ENCODE measurements around the gene MAN2A2.

MAN2A2 gene

GRCh38 chr15:90946538-90946937 is 43.4 kb downstream of the MAN2A2 start:
- no peak for DNase-seq (ENCODE audit: low spot score)

- no peak for DNase-seq (ENCODE audit: low spot score)
Measured at GRCh38 chr15:90946941-90947576, 44.0 kb downstream of the MAN2A2 start.

DNA sequence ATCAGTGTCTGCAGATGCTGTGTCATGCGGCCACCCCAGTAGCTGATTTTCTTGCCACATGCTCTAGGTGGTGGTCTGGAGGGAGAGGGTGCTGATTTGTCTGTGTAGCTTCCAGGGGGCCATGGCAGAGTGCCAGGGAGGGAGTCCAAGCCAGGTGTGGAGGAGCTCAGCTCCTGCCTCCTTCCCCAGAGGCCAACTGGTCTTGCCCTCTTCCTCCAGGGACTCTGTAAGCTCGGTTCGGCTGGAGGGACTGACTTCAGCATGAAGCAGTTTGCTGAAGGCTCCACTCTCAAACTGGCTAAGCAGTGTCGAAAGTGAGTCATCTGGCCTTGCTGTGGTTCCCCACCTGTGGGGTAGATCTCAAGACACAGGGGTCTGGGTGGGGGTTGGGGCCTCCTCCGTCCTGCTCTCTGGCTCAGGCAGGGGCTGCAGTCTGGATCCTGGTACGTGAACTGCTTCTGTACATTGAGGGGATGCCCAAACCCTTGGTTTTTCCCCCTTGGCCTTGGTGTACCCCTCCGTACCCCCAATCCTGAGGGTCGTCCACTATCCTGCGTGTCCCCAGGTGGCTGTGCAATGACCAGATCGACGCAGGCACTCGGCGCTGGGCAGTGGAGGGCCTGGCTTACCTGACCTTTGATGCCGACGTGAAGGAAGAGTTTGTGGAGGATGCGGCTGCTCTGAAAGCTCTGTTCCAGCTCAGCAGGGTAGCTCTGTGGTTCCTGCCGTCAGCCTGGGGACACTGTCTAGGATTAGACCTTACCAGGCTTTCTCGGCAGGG is 44.7 kb downstream of the MAN2A2 start:
- DNase-seq (ENCODE audit: low spot score), result no peak

- DNase-seq (ENCODE audit: low spot score), result no peak
Measured at GRCh38 chr15:90948506-90948905, 45.4 kb downstream of the MAN2A2 start.

DNA sequence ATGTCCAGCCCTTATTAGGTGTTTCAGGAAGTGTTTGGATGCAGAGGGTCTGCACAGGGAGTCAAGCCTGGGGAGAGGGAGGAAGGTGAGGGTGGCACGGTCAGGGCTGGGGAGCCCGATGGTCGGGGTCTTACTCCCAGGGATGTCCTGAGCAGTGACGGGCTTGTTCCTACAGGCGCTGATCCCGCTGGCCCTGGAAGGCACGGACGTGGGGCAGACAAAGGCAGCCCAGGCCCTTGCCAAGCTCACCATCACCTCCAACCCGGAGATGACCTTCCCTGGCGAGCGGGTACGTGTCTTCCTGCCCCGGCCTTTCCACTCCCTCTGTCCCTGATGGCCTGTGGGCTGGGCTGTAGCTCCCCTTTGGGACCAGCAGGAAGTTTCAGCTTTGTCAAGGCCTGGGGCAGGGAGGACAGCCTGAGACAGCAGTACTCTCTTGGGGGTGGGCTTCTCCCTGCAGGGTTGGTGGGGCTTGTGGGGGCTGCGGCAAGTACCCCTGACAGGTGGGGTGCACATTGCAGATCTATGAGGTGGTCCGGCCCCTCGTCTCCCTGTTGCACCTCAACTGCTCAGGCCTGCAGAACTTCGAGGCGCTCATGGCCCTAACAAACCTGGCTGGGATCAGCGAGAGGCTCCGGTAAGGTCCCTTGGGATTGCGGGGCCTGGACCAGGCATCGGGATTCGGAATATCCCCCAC is 47.0 kb downstream of the MAN2A2 start:
- no peak for DNase-seq (ENCODE audit: low spot score)

- no peak for DNase-seq (ENCODE audit: low spot score)
Measured at GRCh38 chr15:90950676-90951075, 47.6 kb downstream of the MAN2A2 start.

- no peak for DNase-seq (ENCODE audit: low spot score)
Measured at GRCh38 chr15:90952901-90953677, 50.0 kb downstream of the MAN2A2 start.

GRCh38 chr15:90953947-90954711 is 51.0 kb downstream of the MAN2A2 start:
- DNase-seq (ENCODE audit: low spot score), result no peak

DNA sequence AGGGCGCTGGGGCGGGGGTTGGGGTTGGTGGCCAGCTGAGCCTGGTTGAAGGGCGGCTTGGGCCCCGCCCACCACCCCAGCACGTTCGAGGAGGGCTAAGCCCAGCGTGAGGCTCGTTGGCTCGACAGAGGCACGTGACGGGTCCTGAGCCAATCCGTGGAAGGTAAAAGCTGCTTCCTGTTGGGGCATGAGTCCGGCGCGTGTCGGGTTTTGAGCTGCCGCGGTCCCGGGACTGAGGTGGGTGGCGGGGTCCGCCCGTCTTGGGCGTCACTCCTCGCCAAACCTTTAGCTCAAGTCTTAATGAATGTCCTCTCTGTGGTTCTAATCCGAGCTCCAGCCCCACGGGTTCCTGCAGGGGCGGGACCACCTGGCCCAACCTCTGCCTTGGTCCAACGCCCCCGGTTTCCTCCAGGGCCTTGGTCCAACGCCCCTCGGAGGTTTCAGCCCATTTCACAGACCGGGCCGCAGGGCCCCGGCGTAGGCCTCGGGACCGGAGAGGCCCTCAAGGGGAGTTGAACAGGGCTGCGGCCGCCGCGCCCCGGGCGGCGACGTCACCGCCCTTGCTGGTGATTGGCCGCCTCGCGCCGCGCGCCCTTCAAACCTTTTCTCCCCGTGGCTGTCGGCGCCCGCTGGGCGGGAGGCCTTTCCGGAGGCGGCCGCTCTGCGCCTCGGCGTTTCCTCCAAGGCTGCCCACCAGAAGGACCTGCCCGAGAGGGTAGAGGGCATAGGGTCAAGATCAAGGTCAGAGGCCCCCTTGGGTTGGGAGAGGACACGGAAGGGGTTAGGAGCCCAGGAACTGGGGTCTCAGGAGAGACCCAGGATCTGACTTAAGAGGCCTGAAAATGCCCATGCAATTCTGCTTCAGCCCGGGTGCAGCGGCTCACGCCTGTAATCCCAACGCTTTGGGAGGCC is 51.9 kb downstream of the MAN2A2 start, which contains the start of gene RCCD1:
Gene RCCD1, plus strand, starts transcription at position 173 of the 912 bp plus-strand sequence. CDS start 1,851 bp downstream, outside the sequence.
- DNase-seq (ENCODE audit: low spot score), result peak; percentile 98

DNA sequence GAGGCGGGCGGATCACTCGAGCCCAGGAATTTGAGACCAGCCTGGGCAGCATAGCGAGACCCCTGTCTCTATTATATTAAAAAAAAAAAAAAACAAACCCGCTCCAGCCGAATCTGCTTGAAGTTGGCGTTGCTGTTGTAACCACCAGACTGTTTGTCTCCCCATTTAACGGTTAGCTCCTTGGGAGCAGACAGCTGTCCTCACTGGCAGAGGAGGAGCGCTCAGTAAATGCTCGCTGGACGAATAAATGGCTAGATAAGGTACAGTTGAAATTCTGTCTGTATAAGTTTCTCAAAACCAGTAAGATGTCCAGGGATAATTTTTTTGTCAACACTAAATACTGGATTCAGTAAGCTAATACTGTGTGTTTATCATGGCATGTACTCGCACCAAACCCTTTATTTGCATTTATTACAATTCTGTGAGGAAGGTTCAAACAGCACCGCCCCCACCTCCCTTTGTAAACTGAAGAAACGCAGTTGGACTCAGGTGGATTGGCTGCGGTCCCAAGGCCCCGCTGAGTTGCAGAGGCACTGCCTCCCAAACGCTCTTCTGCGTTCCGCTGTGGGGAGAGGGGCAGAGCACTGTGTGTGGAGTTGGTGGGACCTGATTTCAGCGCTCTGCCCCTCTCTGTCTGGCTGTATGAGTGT is 52.6 kb downstream of the MAN2A2 start:
- no peak for DNase-seq (ENCODE audit: low spot score)

DNA sequence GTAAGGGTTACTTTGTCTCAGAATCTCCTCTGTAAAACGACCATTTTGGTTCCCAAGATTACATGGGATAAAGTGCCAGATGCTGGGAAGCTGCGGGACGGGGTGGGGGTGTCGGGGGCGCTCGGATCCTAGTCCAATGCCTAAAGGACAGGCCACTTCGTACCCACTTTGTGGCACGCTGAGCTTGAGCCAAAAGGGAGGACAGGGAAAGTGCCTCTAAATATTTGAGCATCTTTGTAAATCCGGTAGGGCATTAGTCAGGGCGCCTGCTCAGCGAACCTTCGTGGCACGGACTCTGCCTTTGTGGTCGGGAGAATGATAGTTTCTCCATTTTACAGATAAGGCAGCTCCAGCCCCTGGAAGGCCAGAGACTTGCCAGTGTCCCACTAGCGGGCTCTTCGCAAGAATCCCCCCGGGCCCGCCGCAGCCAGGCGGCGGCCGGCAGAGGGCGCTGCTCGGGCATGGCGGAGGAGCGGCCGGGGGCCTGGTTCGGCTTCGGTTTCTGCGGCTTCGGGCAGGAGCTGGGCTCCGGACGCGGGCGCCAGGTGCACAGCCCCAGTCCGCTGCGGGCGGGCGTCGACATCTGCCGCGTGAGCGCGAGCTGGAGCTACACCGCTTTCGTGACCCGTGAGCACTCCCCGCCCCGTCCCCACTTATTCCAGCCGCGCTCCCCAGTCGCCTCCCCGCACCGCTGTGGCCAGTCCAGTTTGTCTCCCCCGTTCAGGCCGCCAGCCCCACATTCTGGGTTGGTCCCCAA is 53.4 kb downstream of the MAN2A2 start:
- peak; percentile 92 for DNase-seq (ENCODE audit: low spot score)

GRCh38 chr15:90957031-90957790 is 54.1 kb downstream of the MAN2A2 start:
- DNase-seq (ENCODE audit: low spot score), result peak; percentile 63

DNA sequence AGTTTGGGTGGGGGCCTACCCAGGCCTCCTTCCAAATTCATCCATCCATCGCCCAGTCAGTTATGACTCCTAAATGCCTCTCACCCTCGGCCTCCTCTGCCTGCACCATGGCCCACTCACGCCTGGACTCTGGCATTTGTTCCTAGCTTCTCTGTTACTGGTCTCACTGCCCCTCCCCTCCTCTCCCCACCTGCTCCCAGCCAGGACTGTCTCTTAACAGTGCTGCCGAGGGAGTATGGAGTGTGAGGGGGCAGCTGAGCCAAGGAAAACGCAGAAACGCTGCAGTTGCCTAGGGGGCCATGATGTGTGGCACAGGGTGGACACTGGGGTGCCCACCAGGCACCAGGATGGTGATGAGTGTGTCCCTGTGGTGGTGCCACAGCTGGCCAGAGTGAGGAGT is 54.7 kb downstream of the MAN2A2 start:
- no peak for DNase-seq (ENCODE audit: low spot score)

- no peak for DNase-seq (ENCODE audit: low spot score)
Measured at GRCh38 chr15:90959028-90959595, 56.0 kb downstream of the MAN2A2 start.

DNA sequence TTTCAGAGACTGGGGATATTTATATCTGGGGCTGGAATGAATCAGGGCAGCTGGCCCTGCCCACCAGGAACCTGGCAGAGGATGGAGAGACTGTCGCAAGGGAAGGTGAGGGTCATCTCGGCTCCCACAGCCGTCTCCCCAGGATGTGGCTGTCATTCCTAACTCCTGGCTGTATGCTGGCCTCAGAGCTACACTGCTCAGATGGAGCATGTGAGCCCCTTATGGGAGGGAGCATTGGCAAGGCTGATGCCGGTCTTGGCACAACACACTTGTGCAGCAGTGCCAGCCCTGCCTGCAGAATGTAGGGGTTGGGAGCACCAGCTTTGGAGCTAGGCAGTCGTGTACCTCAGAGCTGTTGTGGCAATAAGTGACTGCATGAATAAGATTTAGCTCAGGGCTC is 56.8 kb downstream of the MAN2A2 start:
- DNase-seq (ENCODE audit: low spot score), result no peak

DNA sequence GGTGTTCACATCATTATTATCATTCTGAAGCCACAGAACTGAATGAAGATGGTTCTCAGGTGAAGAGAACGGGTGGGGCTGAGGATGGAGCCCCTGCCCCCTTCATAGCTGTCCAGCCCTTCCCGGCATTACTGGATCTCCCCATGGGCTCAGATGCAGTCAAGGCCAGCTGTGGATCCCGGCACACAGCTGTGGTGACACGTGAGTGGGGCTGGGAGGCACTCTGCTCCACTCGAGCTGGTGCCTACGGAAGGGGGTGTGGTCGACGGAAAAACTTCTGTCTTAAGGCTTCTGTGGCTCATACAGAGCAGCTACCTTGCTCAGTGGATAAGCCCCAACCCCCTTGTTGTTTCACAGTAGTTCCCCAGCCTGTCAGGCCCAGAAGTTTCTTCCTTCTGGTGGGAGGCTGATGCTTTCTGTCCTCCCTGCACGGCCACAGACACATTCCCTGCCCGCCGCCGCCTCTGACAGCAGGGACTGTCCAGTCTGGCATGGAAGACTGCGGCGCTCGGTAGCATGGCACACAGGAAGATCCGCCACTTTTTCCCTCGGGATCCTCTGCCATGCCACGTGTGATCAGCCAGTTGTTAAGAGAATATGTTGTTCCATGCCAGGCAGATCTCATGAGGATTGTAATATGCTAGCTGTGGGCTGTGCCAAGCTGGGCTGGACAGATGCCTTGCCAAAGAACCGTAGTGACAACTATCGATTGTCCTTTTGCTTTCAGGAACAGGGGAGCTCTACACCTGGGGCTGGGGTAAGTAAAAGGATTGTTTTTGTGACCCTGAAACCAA is 57.4 kb downstream of the MAN2A2 start:
- DNase-seq (ENCODE audit: low spot score), result peak; percentile 59

DNA sequence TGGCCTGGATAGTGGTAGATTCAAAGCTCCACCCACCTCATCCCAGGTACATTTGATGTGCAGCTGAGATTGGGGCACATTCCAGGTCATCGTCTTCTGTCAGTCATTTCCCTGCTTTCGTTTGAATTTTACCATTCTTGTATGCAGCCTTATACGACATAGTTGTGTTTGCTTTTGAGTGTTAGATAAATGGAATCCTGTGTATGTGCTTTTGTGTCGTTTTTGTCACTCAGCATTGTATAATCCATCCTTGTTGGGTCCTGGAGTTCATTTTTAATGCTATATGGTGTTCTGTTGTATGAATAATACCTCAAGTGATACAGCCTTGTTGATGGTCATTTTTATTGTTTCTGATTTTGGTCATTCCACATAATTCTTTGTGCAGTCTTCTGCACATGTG is 58.9 kb downstream of the MAN2A2 start:
- DNase-seq (ENCODE audit: low spot score), result no peak

Data from D341Med (cell line).